ENCODE results near the gene RAB23.
"Not testable (repeated sequence)": the region's sequence is repeated elsewhere in the genome, so short reads cannot be mapped to it uniquely, and the experiment has no call there.

RAB23 gene

DNA sequence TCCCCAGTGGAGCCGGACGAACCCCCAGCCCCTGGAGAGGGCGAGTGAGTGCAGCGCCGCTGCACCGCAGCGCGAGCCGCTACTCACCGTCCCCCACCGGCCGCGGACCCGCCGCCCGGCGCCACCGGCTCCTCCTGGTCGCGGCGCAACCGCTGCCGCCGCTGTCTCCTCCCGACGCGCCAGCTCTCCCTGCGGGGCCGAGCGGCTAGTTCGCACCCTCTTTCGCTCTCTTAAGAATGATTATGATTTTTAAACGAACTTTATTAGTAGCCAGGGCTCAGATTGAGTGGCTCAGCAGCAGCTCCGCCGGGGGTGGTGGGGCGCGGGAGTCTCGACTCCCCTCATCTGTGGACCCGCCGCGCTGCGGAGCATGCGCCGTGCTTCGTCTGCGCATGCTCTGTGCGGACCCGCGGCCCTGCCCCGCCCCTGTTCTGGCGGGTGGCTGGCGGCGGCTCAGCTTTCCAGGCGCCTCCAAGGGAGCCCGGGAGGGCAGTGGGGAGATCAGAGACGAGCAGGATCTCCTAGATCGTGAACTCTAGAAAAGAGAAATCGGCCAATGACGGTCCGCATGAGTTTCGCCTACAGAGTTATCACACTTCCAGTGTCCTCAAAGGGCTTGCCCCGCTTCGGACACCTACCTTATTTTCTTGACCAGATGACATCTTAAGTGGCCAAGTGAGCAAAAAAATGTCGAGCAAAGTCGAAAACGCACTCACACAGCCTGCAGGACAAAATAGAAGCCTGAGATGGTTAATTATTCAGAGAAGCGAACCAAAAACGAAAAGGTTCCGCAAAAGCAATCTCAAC lies at the start of gene RAB23:
RAB23 (minus strand) TSS at position 372 of the 807 bp plus-strand sequence. CDS start 11,927 bp downstream, outside the sequence.
- peak; percentile 85 for DNase-seq

DNA sequence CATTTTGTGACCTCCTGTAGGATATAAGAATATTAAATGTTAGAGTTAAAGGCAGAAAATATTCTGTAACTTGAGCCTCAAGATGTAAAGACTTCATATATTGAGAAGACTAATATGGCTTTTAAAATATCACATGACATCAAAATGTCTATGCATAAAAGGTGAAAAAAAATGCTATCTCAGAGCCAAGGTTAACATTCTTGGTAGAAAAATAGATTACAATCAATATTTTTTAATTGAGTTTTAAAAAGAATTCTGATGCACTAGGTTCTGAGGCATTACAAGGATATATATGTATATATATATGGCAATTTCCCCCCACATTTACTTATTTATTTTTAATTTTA lies 46.2 kb upstream of the RAB23 start:
- DNase-seq: no peak

DNA sequence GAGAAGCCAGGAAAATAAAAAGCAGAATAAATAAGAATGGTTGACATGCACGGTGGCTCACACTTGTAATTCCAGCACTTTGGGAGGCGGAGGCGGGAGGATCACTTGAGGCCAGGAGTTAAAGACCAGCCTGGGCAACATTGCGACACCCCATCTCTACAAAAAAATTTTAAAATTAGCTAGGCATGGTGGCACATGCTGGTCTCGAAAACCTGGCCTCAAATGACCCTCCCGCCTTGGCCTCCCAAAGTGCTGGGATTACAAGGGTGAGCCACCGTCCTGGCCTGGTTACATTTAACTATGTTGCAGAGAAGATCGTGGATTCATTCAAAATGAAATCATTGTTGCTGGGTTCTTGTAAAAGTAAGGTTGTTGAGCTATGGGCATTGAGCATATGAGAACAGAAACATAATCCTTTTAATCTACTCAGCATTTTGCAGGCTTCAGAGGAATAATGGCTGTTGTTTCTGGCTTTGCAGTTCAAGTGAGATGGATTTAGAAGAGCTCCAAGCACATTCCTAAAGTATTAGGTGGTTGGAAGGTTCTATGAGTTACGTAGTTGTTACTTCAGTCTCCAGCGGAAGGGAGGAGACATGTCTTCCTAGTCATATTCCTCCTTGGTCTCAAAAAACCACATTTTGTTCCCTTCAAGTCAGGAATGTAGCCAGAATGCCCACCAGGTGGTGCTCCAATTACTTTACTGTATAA lies 45.6 kb upstream of the RAB23 start:
- DNase-seq: peak; percentile 10

DNA sequence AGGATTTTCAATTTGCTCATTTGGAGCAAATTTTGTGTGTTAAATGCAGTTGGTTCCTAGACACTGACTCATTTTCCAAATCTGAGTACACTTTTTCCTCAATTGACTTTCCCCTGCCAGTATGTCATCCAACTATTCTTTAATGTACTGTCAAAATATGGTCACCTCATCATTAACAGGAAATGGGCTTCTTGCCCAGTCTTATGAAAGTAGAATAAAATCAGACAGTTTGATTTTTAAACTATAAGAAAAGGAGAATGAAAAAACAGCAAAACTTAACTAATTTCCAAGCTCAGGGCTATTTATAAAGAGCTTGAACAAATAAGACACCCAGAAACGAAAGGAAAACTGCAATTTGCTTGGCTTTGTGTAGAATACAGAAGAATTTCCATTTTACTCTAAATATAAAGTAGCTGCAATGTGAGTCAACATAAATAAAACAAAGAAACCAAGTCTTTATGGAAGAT lies 43.7 kb upstream of the RAB23 start:
- DNase-seq: no peak

DNA sequence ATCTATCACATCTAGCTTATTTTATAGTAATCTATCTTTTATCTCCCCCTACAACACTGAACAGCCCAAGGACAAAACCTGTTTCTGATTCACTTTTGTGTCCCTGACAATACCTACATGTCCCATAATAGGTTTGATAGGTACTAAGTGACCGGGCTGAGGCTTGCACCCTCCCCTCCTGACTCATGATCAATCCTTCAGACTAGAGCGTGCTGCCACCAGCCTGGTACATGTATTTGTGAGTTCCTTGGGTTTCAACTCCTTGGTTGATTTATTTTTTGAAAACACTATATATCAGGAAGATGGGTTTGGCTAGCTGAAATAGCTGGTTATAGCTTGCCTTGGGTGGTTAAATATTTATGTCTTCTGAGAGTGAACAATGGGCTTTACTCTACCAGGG lies 41.6 kb upstream of the RAB23 start:
- DNase-seq: no peak

DNA sequence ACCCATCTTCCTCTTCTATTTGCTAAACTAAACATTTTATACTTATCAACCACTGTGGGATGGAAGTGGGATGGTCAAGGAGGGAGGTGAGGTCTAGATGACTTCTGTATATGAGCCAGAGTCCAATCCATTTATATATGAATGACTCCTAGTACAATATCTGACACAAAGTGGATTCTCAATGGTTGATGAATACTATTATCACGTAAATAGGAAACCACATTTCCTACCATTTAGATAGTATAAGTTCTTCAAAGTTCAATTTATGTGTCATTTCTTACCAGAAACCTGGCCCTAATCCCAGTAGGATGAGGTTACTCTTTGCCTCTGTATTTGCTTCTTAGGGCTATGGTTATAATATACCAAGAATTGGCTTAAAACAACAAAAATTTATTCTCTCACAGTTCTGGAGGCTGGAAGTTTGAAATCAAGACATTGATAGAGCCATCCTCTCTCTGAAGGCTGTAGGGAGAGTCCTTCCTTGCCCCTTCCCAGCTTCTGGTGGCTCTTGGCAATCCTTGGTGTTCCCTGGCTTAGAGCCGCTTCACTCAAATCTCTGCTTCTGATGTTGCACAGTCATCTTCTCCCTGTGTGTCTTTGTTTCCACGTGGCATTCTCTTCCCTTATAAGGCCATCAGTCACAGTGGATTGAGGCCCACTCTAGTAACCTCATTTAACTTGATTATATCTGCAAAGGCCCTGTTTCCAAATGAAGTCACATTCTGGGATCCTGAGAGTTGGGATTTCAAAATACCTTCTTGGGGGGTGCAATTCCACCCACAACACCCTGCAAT lies 41.0 kb upstream of the RAB23 start:
- no peak for DNase-seq

DNA sequence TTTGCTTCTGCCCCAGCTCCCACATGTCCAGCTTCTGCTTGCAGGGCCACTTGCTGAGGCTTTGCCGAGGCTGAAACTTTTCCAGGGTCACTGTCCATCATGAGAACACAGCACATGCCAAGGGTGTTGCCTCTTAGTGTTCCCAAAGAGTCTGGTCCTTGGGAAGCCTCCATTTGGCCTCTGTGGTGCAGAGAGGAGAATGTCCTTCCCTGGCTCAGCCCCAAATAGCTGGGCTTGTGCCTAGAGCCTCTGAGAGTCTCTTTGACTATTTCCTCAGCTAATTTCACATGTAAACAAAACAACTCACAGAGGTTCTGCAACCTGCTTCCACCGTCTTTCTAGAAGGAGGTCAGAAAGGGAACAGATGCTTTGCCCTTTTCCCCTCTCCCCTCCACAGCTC lies 40.4 kb upstream of the RAB23 start:
- no peak for DNase-seq

DNA sequence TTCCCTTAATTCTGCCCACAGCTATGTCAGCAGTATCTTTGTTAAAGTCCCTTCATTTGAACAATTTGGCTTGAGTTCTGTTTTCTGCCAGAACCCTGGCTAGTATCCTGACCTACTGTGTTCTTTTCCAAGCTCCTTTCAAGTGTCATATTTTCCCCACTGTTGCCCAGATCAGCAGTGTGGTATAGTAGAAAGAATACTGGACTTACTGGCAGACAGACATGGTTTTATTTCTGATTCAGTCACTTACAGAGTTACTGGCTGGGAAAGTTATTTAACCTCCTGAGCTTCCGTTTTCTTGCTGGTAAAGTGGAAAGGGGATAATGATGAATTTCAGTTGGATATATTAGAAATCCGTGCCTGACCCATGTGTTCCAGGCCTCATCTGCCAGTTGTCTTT lies 39.8 kb upstream of the RAB23 start:
- no peak for DNase-seq

DNA sequence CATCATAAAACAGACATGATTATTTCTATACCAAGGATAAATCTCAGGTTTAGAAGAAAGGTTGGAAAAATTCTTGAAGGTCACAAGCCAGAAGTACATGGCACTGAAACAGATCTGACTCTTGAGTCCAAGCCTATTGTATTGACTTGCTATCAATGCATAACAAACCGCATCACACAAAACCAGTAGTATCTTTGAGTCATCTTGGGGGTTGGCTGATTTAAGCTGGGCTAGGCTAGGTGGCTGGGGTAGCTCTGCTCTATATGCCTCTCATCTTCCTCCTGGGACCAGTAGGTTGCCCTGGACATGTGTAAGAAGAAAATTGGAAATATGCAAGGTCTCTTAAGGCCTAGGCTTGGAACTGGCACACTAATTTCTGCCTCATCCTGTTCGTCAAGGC lies 37.0 kb upstream of the RAB23 start:
- no peak for DNase-seq

DNA sequence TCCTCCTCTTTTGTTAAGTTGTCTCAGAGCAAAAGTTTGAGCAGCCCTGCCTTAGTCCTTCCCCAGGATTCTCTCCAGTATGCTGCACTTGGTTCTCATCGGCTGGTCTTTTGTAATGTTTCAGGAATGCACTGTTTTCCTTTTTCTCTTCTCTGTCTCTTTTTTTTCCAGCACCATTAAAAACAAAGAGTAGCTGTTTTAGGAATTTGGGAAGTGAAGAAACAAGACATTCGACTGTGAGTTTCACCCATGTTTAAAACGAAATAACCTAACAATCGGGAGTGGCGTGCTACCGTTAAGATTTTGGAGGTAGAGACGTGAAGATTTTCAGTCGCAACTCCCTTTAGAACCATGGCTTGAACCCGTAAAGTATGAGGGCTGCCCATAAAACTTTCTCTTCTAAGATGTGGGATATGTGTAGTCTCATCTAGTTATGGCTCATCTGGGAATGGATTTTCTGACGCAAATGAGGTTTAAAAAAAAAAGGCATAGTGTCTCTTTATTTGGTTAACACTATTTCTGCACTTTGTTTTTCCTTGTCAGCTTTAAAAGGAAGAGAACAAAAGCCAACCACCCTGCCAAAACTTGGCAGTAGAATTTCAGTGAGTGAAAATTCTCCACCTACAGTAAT lies 35.9 kb upstream of the RAB23 start:
- no peak for DNase-seq

DNA sequence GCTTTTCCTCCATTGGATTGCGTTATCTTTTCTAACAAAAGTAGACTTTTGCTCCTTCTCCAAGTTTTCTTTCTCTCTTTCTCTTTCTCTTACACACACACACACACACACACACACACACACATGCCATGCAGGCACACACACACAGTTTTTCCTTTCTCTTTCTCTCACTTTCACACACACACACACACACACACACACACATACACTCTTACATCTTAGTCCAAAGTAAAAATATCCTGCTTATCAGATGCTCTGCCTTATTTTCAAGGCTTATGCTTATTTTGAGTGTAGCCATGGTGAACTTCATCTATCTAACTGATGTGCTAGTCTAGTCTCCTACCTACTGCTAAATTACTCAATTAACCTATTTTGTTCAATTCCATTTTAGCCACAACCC lies 34.4 kb upstream of the RAB23 start:
- DNase-seq: no peak

DNA sequence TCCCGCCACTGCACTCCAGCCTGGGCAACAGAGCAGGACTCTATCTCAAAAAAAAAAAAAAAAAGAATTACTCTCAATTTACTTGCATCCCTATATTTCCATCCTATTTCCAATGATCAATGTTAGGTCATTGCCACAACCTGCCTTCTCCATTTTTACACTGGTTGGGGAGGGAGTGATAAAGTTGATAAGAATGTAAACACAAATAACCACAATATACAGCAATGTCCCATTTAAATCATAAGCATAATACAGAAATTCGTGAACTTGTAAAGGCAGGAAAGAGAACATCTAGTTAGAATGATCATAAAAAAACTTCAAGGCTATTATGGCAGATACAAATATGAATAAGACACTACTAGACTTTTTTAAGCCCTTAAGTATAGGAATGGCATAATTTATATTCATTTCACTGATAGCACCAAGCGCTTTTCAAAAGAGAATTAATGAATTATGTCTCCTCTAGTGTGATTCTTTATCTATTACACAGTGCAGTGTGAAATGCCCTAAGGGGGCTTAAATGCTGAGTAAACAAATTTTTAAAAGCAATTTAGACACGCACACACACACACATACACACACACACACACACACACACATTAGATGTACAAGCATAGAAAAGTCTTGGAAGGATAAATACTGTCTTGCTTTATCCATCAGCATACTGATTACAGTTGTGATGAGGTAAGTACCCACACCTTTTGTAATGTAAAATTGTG lies 33.5 kb upstream of the RAB23 start:
- no peak for DNase-seq

DNA sequence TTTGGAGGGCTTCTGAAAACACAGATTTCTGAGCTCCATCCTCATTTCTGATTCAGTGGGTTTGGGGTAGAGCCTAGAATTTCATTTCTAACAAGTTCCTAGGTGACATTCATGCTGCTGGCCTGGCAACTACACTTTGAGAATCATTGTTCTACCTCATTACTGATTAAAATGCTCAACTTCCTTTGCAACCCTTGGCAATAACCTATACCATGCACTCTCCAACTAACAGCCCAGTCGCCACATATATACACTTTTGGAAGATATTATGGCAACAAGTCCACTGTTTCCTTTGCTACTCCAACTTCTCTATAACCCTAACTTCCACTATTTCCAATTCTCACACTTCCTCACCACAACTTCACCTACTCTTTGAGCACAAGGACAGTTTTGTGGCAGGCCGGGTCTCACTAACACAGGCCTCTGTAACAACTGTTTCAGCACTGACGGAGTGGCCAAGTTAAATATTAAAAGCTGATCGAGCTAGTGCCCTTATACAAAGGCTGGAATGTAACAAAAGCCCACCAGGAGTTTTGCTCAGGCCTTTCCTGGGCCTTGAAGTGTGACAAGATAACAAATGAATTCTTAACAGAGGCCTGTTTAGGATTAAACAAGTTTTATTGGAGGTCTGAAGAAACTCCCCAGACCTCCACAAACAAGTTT lies 32.1 kb upstream of the RAB23 start:
- DNase-seq: no peak

DNA sequence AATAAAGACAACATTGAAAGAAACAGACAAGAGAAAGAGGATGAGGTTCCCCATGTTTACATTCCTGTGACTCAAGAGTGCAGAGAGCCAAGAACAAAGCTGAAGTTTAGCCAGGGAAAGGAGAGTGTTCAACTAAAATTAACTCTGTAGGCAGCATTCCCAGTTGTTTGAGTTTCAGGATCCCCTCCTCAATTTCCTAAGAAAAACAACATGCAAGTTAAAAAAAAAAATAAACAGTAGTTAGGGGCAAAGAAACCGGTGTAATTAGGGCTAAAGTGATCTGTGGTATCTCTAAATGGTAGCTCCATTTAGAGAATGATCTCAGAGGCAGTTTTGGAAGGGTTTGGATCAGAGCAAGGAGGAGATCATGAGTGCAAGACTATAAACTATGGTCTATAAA lies 30.9 kb upstream of the RAB23 start:
- DNase-seq: no peak

DNA sequence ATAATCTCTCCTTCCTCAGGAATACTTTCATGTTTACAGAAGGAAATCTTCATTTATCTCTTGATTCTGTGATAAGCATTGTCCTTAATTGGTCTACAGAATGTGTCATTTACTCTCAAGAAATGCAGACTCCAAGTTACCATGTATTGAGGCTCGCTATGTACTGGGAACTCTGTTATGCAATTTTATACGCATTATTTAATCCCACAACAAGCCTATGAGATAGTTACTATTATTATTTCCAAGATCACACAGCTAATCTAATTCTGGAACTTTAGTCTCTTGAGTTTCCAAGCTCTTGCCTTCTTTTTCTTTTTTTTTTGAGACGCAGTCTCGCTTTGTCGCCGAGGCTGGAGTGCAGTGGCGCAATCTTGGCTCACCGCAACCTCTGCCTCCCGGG lies 30.0 kb upstream of the RAB23 start:
- no peak for DNase-seq

DNA sequence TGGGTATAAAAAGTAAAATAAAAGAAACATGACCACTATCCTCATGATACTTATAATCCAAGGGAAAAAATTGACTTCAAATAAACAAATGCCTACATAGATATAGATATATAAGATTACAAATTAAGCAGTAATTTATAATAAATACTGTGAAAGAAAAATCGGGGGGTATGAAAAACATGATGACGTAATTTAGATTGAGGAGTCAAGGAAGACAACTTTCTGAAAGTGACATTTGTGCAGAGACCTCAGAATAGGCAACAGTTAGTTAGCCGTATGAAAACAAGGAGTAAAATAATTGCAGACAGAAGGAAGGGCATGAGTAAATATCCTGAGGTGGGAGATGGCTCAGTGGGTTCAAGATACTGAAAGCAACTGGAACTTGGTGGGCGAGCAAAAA lies 28.2 kb upstream of the RAB23 start:
- no peak for DNase-seq

DNA sequence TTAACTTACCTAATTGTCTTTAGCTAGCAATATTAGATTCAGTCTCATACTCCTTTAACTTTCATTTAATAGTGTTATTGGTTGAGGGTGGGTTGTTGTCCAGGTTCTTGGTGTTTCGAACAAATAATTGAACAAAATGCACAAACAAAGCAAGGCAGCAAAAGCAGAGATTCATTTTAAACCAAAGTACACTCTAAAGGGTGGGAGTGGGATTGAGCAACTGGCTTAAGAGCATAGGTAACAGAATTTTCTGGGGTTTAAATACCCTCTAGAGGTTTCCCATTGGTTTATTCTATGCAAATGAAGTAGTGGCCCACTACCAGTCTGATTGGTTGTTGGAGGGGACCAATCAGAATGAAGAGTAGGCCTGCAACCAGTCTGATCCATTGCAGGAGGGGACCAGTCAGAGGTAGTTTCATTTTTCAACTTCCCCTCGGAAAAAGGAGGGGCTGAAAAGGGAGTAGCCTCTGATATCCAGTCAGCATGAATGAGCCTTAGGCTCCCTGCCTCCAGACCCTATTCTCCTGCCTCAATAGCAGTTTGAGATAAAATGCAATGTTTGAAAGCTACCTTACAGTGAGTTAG lies 26.3 kb upstream of the RAB23 start:
- DNase-seq: no peak

DNA sequence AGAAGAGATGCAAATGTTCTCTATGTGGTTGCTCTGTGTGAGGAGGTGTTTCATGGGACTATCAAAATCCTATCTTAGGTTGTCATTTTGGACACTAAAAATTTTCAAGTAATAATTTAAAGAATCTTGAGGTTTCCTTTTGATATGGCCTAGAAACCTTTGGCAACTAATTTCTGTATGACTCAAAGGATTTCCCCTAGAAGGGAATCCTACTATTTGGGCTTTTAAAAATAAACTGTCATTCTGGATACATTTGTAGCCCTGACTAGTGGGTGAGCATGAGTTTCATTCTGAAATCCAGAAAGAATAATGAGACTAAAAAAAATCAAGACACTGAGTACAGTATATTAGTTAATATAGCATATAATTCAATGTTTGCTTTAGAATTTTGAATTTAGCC lies 25.5 kb upstream of the RAB23 start:
- DNase-seq: no peak

DNA sequence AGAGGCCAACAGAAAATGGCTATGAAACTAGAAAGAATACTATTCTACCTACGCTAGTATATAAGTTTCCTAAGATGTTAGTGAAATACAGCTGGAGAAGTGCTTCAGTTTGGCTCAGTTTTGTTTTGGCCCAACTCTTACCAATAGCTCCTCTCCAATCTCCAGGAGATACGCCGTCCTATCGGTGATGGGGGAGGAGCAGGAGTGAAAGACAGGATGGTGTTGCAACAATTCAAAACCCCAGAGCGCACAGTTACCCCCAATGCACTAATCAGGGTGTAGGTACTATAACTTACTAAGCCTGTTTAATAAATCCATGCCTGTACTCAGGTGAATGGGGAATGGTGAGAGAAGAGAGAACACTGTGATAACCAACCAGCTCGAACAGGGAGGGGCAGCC lies 24.2 kb upstream of the RAB23 start:
- no peak for DNase-seq

DNA sequence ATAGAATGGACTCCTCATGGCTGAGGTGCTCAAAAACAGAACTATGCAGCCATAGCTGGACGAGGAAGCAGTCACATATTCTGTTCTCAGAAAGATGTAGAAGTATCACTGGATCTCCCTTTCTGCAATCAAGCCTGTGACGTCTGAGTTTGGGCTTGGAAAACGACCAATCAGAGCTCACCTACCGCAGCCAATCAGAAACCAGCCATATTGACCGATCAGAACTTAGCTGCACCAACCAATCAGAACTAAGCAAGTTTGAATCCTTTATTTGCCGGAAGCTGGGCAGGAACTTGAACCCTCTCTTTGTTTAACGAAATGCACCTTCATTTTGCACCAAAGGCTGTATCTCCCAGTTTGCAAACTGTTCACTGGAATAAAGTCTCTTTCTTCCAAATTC lies 21.8 kb upstream of the RAB23 start:
- no peak for DNase-seq

DNA sequence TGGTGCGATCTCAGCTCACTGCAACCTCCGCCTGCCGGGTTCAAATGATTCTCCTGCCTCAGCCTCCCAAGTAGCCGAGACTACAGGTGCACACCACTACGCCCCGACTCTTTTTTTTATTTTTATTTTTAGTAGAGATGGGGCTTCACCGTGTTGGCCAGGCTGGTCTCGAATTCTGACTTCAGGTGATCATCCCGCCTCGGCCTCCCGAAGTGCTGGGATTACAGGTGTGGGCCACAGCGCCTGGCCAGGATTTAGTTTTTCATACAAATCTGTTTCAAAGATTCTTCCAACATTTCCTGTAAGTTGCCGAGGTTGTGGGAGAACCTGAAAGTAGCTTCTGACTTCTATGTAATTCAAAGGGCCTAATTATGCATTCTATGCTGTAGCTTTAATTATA lies 21.4 kb upstream of the RAB23 start:
- DNase-seq: not testable (repeated sequence)

DNA sequence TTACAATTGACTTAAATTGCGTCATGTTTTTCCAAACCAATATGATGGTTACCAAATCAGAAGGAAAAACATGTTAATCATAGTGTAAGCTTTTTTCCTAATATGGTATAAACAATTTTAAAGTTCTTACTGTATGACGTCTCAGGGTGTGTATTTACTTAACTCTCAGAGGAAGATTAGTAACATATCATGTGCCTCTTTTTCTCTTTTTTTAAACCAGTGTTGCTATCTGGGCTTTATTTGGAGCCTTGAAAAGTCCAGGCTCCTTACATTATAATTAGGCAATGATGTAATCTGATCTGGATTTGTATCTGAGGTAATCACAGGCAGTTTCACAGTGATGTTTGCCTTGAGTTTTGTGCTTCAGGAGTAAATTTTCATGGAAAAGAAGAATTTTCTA lies 20.4 kb upstream of the RAB23 start:
- no peak for DNase-seq

All from NCI-H1105 treated with DMSO at 0.1 percent for 48 hours (cell line).